GM19328 (cell line): ENCODE measurements around the gene SPOCD1.
A peak's percentile ranks its signal among the peaks of the same experiment; 100 is the strongest.

Source experiments
- ATAC-seq: cut with Tn5 transposase; IDR thresholded peaks from one replicate; pipeline ENCODE4 v1.9.1; 2021; ENCODE audit warnings: mild to moderate bottlenecking, moderate library complexity; ENCODE audit not compliant: unreplicated experiment

SPOCD1 gene

DNA sequence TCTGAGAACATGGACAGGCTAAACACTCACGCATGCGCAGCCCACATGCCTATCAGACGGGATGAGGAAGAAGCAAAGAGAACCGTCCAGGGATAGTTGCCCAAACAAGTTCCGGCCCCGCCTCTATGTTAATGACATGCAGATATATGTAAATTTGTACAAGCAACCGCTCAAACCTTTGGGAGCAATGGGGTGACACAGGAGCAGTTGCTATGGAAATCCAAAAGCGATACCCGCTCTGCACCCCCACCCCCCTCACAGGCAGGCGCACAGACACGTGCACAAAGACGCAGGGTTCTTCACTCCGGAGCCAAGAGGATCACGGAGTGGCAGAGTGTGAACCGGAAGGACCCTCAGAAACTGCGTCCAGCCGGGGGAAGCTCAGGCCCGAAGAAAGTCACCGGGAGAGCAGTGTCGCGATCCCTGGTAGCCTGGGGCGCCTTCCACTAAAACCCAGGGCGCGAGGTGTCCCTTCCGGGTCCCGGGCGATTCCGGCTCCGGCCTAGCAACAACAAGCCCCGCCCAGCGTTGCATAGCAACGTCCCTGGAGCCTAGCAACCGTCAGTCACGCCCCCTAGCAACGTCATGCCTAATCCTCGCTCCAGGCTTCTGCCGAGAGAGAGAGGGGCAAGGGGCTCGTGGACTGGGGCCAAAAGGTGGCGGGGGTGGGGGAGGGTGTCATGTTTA, 27.5 kb downstream of the SPOCD1 start:
- ATAC-seq: peak; percentile 76

DNA sequence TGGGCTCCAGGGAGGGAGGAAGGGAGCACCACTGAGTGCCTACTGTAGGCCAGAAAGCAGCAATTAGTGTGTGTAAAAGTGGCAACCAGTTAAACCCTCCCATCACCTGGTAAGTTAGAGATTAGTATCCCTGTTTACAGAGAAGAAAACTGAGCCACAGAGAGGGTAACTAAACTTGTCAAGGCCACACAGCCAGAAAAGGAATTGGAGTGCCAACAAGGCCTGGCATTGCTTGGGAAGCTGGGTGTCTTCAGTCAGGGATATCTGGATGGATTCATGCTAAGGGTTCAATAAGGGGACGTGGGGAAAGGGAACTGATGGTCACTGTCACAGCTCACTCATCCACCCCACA, 28.1 kb downstream of the SPOCD1 start:
- no peak for ATAC-seq

DNA sequence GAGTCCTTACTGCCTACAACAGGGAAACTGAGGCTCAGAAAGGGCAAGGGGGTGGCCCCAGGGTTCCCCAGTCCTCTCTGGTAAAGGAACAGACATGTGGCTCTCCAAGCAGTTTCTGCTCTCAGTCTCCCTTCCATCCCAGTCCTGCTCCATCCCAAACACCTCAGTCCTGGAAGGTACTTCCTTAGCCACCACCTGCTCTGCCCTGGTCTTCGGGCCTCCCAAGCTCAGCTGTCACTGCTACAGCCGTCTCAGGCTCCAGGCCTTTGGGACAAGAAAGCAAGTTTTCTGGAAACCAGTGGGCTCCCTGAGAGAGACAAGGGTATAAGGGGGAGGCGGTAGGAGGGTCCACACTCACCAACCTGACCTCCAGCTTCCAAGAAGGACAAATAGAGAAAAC, 28.6 kb downstream of the SPOCD1 start:
- ATAC-seq: no peak

DNA sequence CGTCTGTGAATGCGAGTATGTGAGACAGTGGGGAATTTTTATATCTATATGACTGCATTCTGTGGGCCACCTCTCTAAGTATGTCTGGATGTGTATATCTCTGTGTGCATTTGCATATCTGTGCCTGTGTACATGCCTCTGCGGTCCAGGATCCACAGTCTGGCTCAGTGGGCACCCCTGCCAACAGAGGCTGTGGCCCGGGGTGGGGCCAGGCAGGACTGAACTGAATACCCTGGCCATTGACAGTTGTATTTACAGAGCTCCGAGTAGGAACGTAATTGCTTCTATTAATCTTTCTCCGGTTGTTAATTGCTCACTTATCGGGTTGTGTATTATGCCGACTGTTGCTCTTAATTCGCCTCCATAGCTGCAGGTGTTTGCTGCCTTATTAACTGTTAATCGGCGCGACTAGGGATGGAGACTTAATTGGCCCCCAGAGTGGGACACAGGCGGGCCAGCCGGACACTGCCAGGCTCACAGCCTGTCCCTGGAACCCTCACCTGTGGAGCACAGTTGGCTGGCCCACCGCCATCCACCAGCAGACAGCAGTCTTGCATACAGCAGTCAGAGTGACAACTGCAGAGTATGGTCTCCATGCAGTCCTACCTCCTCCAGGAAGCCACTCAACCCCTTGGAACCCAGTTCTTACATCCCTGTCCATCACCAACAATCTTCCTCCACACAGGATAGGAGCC, 29.3 kb downstream of the SPOCD1 start:
- no peak for ATAC-seq

DNA sequence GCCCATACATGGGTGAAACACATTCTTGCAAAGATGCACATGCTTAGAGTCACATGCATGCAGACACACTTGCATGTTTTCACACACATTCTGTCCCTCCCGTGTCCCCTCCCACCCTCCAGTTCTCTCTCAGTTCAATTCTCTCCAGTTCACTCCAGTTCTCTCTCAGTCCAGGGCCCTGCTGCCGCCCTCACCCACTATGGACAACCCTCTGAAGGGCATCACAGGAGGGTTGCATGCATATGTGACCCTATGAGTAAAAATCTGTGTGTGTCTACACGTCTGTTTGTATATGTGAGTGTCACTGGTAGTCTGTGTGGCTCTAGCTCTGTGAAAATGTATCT, 29.9 kb downstream of the SPOCD1 start:
- no peak for ATAC-seq

DNA sequence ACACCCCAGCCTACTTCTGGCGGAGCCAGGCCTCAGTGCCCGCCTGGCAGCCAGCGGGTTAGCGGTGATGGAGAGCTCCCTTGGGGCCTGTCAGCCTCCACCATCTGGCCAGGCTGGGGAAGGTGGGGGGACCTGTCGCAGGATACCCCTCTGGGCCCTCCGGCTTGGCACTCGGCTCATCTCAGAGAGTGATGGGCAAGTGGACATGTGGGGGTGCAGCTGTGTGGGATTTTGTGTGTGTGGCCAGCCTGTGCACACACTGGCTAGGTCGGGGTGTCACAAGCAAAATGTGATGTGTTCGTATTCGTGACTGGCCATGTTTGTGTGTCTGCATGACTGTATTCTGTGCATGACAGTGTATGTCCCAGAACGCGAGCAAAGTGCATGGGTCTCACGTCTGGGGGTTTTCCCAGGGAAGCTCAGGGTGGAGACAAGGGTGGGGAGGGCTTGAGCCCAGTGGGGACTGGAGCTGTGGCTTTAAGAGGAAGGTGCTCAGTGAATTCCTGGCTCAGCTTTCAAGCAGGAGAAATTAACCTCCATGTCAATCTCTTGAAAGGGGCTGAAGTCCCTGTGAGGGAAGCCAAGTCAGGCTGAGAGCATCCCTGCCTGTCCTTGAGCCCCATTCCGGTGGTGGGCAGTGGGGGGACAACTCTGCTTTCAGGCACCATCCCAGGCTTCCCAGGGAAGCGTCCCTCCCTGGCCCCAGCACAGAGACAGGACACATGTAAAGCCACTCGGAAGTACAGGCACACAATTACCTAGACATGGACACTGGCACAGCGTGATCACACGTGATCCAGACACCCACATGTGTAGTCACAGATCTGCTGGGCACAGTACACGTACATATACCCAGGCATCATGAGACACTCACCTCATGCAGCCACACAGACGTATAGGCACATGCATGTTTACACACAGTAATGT, 30.5 kb downstream of the SPOCD1 start:
- no peak for ATAC-seq

DNA sequence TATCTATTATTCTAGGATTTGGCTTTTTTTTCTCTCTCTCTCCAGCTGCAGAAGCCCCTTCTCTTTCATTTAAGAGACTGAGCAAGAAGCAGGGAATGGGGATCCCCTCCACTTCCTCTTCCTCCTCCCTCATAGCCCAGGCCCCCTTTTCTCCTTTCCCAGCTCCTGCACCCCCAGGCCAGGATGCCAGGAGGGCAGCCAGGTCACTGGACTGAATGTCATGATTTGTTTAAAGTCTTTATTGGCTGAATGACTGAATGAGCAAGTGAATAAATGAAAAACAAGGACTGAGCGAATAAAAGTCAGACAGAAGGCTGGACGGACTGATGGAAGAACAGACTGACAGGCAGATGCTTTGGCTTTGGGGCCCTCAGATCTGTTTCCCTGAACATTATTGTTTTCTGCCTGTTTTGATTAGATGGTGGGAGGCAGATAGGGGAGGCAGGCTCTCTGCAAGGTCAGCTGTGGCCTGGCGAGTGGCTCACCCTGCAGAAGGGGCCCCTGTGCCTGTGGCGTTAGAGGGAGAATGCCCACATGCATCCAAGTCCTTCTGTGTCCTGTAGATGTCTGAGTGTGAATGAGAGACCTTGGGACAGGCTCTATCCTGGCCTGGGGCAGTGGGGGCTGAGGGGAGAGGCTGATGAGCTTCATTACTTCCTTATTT, 31.3 kb downstream of the SPOCD1 start:
- no peak for ATAC-seq

DNA sequence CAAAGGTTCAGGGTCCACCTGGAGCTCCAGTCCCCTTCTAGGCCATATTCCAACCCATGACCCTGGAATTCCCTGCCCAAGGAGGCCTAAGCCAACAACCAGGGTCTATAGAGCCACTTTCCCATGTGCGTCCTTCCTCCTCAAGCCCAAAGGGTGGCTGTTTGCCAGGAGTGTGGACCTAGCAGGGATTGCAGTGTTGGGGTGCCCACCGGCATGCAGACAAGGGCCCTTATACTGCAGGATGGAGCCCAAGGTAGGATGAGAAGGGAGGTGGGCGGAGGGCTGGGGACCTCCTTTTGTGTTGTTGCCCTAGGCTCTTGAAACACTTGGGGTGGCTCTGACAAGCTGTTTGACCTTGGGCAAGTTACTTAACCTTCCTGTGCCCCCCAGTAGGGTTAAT, 32.0 kb downstream of the SPOCD1 start:
- no peak for ATAC-seq

DNA sequence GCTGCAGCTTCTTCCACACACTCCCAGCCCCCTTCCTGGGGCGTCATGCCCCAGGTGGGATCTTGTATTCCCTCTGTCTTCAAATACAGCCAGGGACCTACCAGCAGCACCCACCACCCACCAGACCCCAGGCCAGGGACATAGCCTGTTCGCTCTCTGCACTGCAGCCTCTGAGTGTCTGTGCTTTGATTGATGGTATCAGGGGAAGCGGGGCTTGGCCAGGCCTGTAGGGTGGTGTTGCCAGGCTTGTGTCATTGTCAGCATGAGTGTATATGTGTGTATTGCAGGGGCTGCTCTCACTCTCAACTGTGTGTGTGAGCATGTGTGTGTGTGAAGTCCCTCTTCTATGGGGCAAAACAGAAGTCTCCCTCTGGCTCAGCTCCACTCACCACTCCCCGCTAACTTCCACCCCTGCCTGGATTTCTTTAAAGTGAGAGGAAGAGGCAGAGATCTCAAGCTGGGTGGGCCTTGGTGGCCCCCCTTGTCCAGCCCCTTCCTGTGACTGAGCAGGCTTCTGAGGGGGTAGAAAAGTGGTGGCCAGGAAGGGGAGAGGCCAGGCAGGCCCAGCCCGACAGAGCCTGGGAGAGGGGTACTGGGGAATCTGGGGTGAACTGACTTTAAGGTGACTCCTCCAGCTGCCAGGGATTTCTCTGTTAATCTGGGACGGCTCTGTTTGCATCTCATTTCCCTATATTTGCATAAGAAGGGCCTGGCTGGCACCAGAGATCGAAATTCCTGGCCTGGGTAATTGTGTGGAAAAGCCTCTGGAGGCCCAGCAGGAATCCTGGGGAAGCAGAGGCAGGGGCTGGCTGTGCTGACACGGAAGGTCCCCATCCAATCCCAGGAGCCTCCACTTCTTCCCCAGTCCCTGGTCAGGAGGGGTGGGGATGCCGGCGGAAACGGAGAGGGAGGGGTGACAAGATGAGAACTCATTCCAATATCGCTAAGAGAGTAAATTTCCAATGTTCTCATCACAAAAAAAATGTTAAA, 33.1 kb downstream of the SPOCD1 start:
- ATAC-seq: no peak

DNA sequence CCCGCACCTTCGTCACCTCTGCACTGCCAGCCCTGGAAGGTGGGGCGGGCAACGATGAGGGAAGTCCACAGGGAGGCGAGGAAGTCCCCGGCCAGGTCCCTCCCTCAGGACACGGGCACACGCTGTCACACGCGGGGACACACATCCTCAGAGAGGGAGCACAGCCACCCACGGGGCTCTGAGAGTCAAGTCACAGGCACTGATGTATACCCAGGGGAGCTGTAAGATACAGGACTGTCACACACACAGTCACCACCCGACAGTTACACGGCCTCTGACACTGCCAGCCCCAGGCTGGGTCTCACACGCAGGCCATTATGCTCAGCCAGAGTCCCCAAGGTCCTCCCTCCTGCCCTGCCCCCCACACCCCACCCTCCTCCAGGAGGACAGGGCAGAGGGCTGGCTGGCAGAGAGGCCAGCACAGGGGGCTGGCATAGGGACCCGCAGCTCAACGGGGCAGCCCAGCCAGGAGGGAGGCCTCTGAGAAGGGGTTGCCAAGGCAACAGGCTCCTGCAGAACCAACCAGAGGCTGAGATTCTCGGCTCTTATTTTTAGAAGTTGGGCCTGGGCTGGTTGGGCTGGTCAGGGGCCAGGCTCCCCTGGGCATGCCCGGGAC, 34.0 kb downstream of the SPOCD1 start:
- ATAC-seq: no peak

DNA sequence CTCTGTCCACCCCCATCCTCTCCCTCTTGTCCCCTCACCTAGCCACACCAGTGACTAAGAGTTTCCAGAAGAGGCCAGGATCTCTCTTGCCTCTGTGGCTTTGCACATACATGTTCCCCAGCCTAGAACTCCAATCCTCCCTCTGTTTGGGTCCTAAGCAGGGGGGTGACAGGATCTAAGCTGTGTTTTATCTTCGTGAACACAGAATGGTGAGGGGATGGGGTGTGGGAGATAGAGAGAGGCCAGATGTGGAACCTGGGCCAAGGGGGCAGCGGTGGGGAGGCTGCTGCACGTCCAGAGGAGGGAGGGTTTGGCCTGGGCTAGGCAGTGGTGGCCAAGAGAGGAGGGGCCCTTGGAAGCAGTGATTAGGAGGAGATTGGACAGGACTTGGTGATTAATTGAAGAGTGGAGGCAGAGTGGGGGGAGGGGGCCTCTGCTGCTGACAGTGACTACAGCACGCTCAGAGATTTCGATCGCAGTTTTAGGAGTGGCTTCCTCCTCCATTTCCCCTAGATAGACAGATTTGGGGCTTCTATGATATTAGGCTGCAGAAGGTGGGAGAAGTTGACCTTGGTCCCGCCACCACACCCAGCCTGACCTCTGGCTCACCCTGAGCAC, 34.6 kb downstream of the SPOCD1 start:
- ATAC-seq: no peak

DNA sequence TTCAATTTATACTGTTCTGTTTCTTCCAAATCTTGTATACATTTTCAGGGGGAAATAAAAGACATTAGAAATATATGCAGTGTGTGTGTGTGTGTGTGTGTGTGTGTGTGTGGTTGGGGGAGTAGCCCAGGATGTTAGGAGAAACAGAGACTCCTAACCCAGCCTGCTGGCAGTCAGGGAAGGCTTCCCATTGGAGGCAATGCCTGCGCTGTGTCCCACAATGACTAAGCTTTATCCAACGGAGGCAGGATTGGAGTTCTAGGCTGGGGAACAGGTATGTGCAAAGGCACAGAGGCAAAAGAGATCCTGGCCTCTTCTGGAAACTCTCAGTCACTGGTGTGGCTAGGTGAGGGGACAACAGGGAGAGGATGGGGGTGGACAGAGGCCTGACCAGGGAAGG, 35.2 kb downstream of the SPOCD1 start:
- ATAC-seq: no peak

DNA sequence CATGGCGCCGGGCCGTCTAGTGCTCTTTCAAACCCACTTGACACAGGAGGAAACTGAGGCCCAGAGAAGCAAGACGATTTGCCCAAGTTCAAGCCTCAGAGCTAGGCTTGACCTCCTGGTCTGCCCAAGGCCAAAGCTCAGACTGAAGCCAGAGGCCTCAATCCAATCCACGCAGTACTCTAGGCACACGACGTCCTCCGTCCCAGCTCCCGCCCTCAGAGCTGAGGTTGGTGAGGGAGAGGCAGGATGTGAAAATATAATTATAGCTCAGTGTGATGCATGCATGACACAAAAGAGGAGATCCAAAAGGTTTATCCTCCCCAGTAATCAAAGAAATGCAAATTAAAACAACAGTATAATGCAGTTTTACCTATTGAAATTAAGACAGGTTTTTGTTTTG, 36.1 kb downstream of the SPOCD1 start:
- no peak for ATAC-seq

DNA sequence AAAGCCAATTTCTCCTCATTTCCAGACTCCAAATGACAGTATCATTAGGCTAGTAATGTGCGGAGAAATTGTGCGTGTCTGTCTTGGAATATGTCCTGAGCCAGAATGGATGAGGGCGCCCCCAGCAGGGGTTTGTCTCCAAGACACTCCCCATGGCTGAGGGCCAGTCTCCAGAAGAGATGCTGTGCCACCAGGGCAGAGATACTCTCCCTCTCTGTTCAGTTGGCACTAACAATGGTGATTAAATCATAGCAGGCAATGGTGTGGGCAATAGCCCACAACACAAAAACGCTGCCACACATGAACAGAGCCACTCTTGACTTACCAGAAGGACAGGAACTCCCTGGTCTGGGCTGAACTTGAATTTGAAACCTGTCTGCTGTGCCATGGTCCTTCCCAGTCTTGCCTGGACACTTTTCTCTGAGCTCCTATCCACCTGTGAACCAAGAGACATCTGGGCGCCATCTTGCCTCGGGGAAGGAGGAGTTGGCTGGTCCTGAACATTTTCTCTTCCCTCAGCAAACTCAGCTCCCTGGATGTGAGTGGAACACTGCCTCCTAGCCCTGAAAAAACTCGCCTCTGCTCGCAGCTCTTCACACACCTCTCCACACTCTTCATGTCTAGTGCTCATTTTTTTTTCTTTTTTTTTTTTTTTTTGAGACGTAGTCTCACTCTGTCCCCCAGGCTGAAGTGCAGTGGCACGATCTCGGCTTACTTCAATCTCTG, 36.9 kb downstream of the SPOCD1 start:
- ATAC-seq: no peak

DNA sequence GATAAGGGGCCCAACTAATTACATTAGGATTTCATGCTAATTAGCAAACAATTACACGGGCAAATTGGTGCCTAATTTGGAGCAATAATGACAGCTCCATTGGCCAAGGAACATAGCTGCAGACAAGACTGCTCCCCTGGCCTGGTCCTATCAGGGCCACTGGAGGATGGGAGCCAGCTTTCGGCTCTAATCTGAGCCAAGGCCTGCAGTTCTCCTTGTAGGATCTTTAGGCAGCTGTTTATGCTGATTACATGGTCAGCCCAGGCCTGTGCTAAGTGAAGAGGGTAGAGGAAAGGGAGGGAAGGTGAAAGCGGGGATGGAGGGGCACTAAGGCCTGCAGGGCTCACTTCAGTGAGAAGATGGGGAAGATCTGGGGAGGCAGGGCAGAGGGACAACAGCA, 39.3 kb downstream of the SPOCD1 start:
- ATAC-seq: no peak

DNA sequence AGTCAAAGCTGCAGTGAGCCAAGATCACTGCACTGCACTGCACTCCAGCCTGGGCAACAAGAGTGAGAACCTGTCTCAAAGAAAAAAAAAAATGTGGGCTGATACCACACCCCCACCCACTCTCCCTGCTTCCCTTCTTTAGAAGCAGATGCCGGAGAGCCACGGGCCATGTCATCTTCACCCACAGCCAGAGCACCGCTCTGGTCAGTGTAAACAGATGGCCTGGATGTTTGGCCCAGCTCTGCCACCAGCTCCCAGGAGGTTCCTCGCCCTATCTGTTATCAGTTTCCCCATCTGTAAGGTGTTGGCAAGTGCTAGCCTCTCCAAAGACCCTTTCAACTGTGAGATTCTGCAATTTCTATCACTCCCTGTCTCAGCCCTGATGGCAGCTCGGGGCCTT, 39.8 kb downstream of the SPOCD1 start:
- no peak for ATAC-seq

DNA sequence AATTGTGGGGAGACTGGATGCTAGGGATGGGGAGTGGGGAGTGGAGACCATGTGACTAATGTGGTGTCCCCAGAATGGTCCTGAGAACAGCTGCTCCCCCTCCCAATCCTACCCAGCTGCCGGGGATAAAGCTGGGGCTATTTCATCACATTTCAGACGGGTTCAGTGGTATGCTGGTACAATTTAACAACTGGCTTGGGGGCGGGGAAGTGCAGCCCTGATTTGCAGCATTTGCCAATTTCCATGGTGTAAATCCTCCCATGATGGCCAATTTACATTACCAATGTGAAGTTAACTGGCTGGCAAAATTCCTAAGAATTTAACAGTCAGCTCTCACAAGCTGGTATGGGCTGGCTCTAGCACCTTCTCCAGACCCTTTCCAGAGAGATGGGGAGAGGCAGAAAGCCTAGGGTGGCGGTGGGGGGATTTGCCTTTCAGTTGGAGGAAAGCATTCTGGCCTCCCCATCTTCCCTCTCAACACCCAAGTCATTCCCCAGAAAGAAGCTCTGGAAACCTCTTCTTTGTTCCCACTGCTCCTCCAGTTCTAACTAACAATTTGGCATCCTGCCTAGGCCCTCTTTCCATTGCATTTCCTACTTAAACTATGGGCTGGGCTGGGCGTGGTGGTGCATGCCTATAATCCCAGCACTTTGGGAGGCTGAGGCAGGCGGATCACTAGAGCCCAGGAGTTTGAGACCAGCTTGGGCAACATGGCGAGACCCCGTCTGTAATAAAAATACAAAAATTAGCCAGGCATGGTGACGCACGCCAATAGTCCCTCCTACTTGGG, 40.4 kb downstream of the SPOCD1 start:
- no peak for ATAC-seq

DNA sequence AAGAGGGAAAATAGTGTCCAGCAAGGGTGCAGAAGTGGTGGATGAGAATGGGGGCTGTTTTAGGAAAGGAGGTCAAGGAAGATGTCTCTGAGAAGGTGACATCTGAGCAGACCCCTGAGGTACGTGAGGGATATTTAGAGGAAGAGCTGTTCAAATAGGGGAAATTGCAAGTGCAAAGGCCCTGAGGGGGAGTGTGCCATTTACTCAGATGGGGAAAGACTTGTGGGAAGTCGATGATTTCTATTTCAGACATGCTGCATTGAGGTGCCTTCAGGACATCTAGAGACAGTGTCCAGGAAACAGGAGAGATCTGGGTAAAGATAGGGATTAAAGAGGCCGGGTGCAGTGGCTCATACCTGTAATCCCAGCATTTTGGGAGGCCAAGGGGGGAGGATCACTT, 41.3 kb downstream of the SPOCD1 start:
- no peak for ATAC-seq
